Stimulated activated CD8-positive, alpha-beta memory T cell treated with anti-CD3 and anti-CD28 coated beads, Interleukin-15, amount 100 ng/mL, for 1 hour (primary cell): ENCODE measurements around the gene OTOA.
"Not testable (repeated sequence)": the region's sequence is repeated elsewhere in the genome, so short reads cannot be mapped to it uniquely, and the experiment has no call there.

Experiments
- DNase-seq: peaks from one replicate; pipeline ENCODE4 v3.0.0-alpha.2; 2020; ENCODE audit warnings: low read depth

OTOA gene

DNA sequence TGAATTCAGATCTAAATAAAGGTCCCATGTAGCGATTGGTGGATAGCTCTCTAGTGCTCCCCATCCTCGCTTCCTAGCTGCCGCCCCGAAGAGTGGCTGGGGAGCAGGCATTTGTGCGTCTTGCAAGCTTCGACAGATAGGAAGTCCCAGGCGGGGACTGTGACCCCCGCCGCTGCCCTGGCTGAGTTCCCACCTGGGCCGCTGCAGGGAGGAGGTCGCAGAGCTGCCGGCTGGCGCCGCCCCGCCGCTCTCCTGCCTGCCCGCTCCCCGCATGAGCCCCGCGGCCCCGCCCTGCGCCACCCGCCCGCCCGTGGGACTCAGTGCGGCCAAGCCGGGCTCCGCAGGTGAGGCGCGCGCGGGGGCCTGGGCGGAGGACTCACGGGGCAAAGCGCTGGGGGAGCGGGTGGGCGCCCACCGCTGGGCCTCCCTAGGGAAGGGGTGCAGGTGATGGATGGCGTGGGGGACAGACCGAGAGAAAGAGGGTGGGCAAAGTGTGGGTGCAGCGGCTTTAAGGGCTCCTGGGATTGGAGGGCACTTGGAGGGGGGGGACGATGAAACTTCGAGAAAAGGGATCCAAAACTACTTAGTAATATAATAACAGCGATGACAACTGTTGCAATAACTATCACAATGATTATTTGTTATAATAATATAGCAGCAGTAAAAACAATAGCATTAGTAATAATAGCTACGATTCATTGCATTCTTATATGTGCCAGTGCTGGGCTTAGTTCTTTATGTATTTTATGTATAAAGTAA lies at the start of gene OTOA:
TSS of gene OTOA (plus strand) at position 80 of the 759 bp plus-strand sequence. CDS start 14,547 bp downstream, outside the sequence.
- no peak for DNase-seq

DNA sequence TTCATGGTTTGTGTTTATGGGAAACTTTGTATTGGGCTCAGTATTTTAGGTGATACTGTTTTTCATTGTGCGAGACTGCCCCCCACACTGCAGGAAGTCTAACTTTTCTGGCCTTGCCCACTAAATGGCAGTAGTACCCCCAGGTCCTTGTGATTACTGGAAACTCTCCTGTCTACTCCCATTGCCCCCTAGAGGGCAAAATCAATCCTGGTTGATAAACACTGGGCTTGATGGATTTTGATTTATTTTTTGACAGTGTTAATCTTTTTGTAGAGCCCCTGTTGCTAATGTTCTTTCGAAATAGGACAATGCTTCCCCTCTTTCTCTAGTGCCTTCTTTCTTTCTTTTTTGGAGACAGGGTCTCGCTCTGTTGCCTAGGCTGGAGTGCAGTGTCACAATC lies 48.9 kb upstream of the OTOA start:
- DNase-seq: no peak

DNA sequence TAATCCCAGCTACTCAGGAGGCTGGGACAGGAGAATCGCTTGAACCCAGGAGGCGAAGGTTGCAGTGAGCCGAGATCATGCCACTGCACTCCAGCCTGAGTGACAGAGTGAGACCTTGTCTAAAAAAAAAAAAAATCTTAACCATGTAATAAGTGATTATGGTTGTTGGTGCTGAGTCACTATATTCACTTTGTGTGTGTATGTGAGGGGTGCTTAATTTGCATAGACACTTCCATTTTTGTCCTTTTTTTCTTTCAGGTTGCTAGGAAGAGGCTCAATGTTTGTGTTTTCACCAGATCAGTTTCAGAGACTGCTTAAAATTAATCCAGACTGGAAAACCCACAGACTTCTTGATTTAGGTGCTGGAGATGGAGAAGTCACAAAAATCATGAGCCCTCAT lies 46.2 kb upstream of the OTOA start:
- no peak for DNase-seq

DNA sequence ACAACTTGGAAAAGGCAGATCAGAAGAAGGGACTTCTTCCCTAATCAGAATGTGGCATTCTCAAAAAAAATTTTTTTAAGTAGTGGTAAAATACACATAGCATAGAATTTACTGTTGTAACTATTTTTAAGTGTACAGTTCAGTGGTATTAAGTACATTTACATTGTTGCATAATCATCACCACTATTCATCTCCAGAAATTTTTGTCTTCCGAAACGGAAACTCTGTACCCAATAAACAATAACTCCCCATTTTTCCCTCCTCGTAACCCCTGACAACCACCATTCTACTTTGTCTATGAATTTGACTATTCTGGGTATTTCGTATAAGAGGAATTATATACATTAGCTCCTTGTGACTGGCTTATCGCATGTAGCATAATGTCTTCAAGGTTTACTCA lies 45.5 kb upstream of the OTOA start:
- DNase-seq: no peak

DNA sequence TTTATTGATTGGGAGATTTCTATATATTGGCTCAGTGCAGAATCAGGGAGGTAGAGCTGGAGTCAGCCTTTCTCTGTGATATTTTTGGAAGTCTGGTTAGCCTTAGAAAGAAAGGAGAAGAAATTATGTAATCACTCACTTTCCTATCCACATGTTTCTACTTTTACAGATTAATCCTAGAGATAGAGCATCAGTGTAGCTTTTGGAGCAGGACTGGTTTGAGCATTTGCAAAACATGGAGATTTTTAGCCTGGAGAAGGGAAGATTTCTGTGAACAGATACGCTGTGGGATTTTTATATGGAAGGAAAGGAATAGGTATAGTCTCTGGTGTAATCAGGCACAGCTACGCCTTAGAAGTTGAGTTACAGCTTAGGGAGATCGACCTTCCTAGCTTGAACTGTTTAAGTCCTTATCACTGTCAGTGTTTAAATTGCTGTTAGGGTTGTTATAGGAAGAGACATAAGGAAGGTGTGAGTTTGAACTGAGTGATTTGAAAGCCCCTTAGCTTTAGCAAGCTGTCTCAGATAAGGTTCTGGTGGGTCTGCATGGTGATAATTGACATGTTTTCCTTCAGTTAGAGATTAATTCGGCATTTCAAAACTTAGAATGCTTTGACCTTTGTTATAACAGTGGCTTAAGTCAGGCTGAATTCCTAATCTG lies 43.9 kb upstream of the OTOA start:
- no peak for DNase-seq

DNA sequence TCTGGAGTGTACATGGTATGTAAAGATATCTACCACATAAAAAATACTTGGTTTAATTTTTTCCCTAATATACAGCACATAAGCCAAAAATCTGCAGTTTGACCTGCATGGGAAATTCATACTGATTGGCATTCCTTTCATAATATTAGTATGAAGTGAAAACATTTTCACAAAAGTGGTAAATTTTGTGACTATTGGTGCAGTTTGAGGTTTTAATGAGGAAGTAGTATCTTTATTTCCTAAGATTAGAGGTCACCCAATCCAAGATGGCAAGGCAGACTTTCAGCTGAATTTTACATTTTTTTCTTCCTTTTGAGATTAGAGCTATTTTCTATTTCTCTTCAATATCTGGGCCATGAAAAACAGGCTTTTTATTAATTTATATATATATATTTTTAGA lies 43.2 kb upstream of the OTOA start:
- DNase-seq: no peak

DNA sequence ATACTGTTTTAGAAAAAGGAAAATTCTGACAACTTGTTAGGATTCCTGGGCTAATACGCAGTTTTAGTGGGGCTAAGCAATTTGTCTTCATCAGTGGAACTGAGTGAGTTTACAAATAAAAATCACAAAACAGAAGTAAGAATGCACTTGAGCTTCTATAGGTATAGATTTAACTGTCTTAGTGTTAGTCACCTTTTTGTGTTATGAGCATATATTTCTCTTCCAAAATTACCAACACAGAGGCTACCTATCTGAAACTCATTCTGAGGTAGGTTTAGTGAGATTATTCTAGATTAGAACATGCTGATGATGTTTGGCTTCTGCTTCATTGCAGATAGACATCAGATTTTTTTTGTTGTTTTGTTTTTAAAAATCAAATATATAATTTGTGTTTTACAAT lies 41.2 kb upstream of the OTOA start:
- DNase-seq: no peak

DNA sequence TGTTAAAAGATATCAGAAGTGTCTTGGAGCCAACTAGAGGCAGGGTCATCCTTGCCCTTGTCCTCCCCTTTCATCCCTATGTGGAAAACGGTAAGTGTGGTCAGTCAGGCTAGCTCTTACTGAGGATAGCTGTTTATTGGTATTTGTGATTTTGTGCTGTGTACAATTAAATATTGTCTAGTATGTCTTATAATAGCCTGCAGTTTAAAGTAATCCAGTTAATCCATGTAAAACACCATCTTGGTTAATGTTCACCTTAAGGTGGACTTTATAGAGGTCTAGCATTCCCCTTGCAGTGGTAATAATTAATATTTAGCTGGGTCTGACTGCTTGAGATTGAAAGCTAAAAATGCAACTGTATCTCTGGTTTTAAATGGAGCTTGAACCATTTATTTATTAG lies 38.7 kb upstream of the OTOA start:
- no peak for DNase-seq

DNA sequence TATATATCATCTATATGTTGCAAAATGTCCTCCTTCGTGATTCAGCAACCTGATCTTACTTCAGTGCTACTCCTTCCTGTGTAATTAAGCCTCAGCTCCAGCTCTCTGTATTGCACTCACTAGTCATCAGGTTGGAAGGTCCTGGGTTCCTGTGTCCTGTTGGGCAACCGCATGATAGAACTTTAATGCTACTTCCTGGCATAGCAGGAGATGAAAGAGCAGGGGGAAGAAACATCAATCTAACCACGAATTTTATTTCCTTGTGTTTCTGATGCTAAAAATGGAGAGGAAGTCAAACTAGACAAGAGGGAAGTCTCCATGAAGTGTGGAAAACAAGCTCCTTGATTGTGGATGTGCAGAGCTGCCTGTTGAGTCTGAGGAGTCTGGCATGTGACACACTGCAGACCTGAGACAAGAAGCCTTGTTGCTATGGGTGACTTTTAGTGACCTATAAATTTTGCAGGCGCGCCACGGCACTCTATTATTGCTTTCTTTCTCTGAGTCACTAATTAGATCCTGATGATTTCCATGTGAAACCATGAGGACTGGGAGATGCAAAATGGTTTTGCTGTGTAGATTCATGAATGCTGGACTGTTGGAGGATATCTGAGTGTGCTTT lies 37.0 kb upstream of the OTOA start:
- DNase-seq: no peak

DNA sequence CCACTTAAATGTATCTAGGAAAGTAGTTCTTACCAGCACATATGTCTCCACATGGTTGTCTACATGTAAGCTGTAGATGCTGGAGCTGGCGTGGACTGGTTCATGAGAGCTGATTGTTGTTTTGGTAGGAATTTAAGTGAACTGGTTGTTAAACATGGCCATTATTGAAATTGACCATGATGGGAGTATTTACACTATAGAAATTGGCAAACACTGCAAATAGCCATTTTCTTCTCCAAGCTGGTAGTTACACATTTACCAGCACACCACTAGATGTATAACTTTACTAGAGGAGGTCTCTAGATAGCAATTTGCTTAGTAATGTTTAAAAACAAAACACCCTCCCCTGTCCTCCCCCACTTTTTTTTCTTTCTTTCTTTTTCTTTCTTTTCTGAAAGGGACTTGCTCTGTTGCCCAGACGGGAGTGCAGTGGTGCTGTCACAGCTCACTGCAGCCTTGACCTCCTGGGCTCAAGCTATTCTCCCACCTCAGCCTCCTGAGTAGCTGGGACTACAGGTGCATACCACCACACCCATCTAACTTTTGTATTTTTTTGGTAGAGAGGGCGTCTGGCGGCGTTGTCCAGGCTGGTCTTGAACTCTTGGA lies 35.5 kb upstream of the OTOA start:
- DNase-seq: no peak

DNA sequence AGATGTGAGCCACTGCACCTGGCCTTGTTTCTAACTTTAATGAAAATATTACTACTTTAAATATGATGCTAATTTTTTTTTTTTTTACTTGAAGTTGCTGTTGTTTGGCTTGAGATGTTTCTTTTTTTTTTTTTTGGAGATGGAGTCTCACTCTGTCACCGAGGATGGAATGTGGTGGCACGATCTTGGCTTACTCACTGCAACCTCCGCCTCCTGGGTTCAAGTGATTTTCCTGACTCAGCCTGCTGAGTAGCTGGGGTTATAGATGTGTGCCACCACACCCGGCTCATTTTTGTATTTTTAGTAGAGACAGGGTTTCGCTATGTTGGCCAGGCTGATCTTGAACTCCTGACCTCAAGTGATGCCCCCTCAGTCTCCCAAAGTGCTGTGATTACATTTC lies 35.0 kb upstream of the OTOA start:
- no peak for DNase-seq

DNA sequence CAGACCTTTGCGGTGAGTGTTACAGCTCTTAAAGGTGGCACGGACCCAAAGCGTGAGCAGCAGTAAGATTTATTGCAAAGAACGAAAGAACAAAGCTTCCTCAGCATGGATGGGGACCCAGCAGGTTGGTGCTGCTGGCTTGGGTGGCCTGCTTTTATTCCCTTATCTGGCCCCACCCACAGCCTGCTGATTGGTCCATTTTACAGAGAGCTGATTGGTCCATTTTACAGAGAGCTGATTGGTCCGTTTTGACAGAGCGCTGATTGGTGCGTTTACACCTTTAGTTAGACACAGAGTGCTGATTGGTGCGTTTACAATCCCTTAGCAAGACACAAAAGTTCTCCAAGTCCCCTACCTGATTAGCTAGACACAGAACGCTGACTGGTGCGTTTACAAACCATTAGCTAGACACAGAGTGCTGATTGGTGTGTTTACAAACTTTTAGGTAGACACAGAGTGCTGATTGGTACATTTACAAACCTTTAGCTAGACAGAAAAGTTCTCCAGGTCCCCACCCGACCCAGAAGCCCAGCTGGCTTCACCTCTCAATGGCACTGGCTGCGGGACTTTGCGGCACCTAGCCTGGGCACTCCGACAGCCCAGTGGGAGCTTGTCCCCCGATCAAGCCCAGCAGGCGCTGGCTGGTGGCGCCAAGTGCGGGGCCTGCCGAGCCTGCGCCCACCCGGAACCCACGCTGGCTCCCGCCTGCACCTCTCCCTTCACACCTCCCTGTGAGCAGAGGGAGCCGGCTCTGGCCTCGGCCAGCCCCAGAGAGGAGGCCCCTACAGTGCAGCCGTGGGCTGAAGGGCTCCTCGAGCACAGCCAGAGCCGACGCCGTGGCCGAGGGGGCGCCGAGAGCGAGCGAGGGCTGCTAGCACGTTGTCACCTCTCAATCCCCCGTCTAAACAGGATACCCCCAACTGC lies 33.9 kb upstream of the OTOA start:
- DNase-seq: not testable (repeated sequence)

DNA sequence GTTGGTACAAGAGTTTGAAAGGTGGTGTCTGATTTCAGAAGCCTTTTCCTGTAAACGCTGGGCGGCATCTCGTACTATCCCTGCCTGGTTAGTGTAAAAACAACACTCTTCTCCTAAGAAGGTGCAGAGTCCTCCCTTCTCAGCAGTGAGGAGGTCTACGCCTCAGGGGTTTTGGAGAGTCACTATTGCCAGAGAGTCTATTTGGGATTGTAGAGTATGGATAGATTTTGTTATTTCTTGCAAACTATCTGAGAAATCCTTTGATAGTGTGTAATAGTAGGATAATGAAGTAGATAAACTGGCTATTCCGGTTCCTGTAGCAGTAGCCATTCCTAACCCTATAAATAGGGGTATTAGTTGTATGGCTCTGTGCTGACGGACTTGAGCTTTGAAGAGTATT lies 32.9 kb upstream of the OTOA start:
- not testable (repeated sequence) for DNase-seq

DNA sequence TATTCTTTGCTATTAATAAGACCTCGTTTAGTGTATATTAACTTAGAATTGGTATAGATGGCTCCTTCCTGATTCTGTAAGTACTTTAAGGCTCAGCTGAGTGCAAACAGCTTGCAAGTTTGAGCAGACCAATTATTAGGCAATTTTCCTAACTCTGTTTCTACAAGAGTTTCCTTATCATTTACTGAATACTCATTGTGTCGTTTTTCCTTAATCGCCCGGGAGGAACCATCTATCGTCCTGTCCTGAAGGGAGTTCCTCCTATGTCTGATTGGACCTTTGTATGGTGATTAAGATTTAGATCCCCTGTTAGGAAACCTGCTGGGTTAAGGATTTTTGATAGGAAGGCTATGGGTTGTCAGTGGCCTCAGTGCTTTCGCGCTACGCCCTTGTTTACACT lies 32.4 kb upstream of the OTOA start:
- not testable (repeated sequence) for DNase-seq

DNA sequence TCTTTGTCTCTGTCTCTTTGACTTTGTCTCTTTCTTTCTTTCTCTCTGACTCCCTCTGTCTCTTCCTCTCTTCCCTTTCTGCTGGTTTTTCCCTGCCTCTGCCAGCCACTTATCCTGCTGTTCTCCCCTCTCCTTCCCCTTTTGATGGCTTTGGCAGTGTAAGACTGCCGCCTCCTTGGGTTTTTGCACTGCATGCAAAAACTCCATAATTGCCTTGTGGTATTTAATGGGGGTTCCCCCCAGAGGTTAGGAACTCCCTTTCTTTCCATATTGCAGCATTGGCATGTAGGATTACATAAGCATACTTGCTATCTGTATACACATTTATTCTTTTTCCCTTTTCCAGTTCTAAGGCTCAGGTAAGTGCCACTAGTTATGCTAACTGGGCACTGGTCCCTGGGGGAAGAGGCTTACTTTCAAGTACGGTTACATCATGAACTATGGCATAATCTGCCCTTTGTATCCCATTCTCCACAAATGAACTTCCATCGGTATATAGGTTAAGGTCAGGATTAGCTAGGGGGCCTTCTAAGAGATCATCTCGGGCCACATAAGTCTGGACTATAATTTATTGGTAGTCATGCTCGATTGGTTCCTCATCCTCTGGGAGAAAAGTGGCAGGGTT lies 31.7 kb upstream of the OTOA start:
- DNase-seq: not testable (repeated sequence)

DNA sequence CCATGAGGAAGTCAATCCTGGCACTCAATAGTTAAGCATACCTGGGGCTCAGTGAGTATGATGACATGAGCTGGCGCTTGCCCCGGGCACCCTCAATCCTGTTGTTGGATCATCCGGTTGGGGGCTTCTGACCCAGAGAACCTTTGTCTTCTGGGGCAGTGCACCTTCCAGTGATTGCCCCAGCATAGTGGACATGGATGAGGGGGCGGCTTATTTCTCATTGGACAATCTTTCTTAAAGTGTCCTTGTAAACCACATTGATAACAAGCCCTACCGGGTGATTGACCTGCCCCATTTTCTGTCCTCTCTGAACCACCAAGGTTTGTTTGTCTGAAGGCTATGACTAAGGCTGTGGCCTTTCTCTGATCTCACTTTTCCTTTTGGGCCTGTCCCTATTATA lies 29.6 kb upstream of the OTOA start:
- no peak for DNase-seq

DNA sequence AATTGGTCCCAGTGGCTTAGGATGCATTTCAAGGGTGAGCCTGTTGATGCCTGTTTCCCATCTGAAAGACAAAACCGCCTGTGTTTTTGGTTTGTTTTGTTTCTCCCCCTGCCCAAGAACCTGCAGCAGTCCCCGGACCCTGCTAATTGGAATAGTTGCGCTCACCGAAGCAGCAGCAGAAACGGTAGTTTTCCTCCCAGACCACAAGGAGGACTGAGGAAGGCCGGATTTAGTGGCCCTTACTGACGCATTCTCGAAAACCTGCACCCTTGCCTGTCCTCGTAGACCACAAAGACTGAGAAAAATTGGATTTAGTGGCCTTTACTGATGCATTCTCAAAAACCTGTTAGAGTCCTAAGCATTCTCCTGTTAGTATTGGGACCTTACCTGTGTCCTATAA lies 28.1 kb upstream of the OTOA start:
- not testable (repeated sequence) for DNase-seq

DNA sequence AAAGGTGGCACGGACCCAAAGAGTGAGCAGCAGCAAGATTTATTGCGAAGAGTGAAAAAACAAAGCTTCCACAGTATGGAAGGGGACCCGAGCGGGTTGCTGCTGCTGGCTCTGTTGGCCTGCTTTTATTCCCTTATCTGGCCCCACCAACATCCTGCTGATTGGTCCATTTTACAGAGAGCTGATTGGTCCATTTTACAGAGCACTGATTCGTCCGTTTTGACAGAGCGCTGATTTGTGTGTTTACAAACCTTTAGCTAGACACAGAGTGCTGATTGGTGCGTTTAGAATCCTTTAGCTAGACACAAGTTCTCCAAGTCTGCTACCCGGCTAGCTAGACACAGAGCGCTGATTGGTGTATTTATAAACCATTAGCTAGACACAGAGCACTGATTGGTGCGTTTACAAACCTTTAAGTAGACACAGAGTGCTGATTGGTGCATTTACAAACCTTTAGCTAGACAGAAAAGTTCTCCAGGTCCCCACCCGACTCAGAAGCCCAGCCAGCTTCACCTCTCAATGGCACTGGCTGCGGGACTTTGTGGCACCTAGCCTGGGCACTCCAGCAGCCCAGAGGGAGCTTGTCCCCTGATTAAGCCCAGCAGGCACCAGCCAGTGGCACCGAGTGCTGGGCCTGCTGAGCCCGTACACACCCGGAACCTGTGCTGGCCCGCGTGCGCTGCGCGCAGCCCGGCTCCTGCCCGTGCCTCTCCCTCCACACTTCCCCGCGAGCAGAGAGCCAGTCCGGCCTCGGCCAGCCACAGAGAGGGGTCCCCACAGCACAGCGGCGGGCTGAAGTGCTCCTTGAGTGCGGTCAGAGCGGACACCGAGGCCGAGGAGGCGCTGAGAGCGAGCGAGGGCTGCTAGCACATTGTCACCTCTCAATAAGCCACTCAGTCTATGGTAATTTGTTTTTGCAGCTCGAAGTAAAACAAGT lies 26.5 kb upstream of the OTOA start:
- no peak for DNase-seq

DNA sequence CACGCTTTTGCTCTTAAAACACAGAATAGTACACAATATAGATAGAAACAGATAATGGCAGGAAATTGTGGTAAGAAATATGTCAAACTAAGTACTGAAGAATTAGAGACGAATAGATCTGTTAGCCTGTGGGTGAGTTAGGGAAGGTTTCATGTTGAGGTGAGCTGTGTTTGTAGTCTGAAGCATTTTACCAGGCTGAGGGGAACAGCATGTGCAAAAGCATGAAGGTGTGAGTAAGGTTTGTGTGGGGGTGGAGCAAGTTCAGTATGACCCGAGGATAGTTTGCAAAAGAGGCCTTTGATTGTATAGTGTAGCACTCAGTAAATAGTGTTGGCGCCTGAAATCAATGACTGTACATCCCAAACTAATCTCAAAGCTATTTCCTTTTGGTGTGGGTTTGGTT lies 25.2 kb upstream of the OTOA start:
- no peak for DNase-seq

DNA sequence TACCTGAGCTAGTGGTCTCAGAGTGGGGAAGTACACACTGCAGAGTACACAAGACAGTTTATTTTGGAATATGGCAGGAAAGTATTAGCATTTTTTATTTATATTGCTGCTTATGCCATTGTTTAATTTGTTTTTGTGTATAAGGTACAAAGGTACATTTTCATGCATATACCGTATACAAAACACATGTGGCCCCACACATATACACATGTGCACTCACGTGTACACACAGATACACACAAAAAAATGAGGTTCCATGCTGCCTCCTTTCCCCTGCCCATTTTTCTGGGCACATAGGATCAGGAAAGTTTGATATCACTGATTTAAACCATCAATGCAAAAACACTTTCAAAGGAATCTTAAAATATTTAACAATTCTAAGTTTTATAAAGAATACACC lies 24.3 kb upstream of the OTOA start:
- DNase-seq: no peak
